ENCODE results near the gene CHL1. TPM values are rescaled to one million over a fixed set of nuclear protein-coding genes. Genes with fewer than 3 reads are reported as not detected.
"Not testable (repeated sequence)": the region's sequence is repeated elsewhere in the genome, so short reads cannot be mapped to it uniquely, and the experiment has no call there.

The CHL1 gene
- polyA plus RNA-seq, 10 donors = 1.6 to 5.8 (median 2.7) TPM

DNA sequence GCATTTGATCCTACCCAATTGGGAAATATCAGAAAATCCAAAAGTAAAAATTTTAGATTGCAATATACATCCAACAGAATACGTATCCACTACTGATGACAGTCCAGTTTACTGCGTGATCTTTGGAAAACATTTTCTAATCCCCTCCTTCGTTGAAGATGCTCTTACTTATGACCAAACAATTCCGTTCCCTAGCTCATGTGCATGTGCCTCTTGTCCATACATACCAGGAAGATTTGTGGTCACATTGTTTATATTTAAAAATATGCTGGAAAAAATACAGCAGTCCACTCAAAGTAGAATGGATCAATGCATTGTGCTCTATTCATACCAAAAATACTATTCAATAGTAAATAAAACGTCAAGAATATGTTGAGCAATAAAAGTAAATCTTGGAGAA is 135.3 kb downstream of the CHL1 start:
- no peak for DNase-seq

DNA sequence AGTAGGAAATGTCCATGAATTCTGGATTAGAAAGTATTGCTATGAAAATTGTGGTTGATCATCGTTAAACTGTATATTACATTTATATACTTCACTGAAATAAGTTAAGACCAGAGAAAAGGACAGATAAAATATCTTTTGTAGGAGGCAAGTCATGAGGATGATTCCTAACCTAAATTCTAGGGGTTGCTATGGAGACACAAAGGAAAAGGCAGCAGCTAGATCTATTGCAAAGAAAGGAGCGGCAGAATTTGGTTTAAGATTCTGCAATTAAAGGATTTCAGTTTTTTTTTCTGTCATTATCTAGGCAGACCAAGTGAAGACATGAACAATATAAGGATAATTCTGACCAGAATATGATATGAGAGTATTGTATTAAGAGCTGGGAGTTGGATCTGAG is 136.1 kb downstream of the CHL1 start:
- DNase-seq = no peak

DNA sequence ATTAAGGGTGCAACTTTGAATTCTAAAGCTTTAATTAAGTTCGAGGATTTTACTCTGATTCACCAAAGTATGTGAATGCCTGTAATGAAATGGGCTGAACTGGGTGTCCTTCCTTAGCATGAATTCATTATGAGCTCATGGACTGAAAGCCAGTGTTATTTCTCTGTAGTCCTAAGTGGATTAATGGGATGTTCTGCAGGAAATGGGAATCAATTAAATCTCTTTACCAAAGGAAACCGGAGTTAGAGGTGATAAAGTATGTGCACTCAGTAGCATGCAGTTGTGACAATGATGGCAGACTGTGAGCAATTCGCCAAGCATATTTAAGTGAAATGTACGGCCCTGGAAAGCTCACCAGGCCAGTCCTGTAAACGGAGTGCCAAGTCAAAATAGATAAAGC is 138.7 kb downstream of the CHL1 start:
- DNase-seq = no peak

DNA sequence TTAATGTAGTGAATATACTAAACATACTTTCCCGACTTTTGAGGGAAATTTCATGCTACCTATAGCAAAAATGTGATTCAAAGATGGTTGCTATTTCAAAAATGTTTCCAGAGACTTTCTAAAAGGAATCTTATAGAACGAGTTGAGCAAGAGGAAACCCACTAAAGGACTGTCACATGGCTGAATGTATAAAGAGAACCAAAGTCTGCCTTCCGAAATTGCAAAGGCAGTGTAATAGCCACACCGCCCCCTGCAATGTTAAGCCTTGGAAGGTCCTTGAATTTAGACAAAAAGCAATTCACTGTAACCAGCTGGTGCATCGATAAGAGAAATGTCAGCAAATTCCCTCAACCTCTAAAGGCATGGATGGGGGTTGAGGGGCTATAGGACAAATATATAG is 142.8 kb downstream of the CHL1 start:
- no peak for DNase-seq

DNA sequence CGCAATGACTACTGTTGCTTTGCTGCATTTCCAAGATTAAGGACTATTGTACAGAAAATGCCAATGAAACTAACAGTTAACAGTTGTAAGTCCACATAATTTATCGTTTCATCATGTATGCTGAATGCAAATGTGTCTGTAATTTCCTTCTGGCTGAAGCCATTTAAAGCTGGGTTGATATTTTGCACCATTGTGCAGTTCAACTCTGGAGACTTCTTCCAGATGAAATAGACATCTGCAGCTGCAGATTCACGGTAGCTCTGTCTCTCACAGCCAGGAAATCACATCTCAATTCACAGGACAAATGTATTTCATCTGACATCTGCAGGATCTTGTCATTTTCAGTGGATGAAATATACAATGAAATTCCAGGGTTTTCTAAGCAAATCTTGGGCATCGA is 145.4 kb downstream of the CHL1 start:
- DNase-seq = peak in 1 of 3 donors; percentile 22

- no peak for DNase-seq
Observed at GRCh38 chr3:346186-346585, 149.6 kb downstream of the CHL1 start.

- DNase-seq = no peak
Observed at GRCh38 chr3:347581-347980, 151.0 kb downstream of the CHL1 start.

- DNase-seq = no peak
Observed at GRCh38 chr3:350871-351371, 154.4 kb downstream of the CHL1 start.

GRCh38 chr3:352599-352998 is 156.0 kb downstream of the CHL1 start:
- no peak for DNase-seq

- DNase-seq = no peak
Observed at GRCh38 chr3:353191-353739, 156.7 kb downstream of the CHL1 start.

DNA sequence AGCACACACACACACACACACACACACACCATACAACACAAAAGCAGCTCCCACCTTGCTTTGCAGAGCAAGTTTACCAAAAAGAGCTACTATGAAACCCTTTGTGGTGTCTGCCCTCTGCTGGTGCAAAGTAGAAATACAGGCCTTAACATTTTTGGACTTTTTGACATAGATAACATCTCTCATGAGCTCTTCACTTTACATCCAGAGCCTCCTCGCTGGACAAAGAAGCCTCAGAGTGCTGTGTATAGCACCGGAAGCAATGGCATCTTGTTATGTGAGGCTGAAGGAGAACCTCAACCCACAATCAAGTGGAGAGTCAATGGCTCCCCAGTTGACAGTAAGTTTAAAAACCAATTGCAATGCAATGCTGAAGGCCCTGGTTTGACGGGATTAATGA is 157.9 kb downstream of the CHL1 start:
- DNase-seq = peak; percentile 9 to 59 (median 46)

DNA sequence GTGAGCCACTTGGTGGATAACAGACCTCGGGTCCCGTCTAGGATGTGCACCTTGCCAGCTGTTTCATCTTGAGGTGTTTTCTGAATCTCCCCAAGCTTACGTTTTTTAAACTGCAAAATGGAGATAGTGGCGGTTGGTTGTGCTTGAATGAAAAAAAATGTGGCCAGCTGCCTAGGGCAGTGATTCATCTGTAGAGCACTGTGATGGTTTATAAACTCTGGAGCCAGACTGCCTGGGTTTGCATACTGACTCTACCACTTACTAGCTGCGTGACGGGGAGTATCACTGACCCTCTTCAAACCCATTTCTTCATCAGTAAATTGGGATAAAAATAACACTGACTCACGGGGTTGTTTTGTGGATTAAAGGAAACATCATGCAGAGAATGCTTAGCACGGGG is 159.1 kb downstream of the CHL1 start:
- DNase-seq = no peak

GRCh38 chr3:356952-357351 is 160.4 kb downstream of the CHL1 start:
- DNase-seq = peak in 1 of 3 donors; percentile 13

- DNase-seq = no peak
Observed at GRCh38 chr3:359672-360071, 163.1 kb downstream of the CHL1 start.

GRCh38 chr3:362681-363338 is 166.2 kb downstream of the CHL1 start:
- DNase-seq = no peak

- DNase-seq = no peak
Observed at GRCh38 chr3:364287-364686, 167.7 kb downstream of the CHL1 start.

GRCh38 chr3:365268-365667 is 168.7 kb downstream of the CHL1 start:
- DNase-seq = no peak

DNA sequence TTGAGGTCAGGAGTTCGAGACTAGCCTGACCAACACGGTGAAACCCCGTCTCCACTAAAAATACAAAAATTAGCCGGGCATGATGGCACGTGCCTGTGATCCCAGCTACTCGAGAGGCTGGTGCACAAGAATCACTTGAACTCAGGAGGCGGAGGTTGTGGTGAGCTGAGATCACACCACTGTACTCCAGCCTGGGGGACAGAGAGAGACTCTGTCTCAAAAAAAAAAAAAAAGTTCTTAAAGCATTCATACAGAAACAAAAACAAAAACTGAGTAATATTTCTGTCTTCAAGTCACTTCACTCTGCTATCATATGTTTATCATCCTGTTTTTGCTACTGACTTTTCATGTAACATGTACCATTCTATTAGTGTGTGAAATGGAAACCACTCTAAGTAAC is 169.7 kb downstream of the CHL1 start:
- DNase-seq = not testable (repeated sequence)

DNA sequence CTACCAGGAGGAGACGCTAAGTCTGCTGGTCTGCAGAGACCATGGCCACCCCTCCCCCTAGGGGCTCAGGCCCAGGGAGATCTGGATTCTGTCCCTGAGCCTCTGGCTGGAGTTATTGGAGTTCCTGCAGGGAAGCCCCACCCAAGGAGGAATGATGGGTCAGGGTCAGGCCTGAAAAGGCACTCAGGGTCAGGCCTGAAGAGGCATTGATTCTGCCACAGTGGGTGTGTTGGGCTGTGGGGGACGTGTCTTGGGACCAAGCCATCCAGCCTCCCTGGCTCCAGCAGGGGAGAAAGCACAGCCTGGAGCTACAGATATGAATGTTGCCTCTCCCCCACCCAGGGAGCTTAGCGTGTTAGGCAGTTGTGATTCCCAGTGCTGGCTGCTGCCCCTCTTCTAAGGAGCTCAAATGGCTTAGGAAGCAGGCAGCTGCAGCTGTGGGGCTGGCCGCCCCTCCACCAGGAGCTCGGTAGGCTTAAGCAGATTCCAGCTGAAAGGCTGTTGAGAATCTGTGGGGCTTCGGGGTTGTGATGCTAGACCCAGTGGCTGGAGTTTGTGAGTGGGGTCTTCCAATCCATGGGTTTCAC is 176.7 kb downstream of the CHL1 start:
- DNase-seq = no peak

DNA sequence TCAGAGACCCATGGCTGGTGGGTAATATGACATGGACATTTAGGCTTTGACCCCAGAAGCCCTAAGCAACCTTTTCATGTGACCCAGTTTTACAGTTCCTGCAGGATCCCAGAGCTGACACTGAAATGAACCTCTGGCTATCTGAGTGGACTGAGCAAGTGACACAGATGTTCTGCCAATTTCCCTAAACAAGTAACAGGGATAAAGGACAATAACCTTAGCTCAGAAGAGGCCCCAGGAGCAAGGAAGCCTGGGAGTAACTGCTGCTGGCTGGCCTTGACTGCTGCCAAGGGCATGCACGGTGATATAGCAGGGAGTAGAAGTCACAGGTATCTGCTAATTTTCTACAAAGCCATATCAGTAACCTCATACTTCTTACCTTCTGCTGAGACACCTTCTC is 177.9 kb downstream of the CHL1 start:
- no peak for DNase-seq

- peak in 2 of 3 donors; percentile 8 to 40 for DNase-seq
Observed at GRCh38 chr3:377158-377561, 180.6 kb downstream of the CHL1 start.

DNA sequence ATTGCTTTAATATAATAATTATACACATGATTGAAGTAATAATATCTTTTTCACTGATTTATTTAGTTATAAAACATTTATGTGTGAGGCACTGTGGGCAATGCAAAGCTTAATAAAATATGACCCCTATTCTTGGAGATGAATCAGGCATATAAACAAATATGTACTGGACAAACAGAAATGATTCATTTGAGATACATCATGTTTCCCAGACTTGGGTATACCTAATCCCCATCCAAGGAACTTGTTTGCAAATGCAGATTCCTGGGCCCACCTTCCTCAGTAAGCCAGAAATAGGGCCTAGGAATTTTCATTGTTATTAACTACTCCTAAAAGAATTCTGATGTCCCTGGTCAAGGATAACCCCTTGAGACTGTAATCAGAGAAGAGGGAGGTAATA is 184.2 kb downstream of the CHL1 start:
- no peak for DNase-seq

GRCh38 chr3:385151-385550 is 188.6 kb downstream of the CHL1 start:
- peak in 1 of 3 donors; percentile 28 for DNase-seq

DNA sequence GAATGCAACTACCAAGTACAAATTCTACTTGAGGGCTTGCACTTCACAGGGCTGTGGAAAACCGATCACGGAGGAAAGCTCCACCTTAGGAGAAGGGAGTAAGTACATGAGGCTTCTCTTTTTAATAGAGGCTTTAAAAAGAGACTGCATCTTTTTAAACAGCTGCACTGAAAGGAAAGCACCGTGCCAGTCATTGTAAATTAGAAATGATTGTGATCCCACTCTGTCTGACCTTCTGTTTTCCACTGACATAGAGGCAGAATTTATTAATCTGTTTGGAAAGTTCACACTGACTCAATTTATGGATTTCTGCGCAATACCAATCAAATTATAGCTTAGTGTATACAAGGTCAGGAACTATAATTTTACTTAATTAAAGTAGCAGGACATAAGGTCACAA is 198.2 kb downstream of the CHL1 start:
- DNase-seq = no peak

Measured in muscle of back (tissue), 11 donors.